Measurements from ENCODE around the gene SEMA5B.

DNA sequence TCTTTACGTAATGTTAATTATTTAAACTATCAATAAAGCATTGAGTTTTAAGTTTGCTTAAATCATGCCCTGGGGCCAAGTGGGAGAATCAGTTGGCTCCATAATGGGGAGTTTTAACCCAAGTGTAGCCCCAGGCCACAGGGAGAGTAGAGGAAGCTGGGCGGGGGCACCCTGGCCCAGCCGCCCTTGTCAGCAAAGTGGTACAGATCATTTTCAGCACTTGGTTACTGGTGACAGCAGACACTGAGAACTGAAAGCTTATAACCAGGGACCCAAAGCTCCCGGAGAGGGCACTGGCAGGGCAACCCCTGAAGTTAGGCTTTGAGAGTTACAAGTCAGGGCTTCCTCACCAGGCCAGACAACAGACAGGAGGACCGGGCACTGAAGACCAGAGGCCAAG lies 90.6 kb downstream of the SEMA5B start:
- TF ChIP-seq CTCF (IDR thresholded peaks at IDR 0.05), result no peak
- TF ChIP-seq EZH2 (IDR thresholded peaks at IDR 0.05; ENCODE audit: borderline replicate concordance, insufficient read depth, low read depth, low read length, poor library complexity, severe bottlenecking), result no peak
